Lower leg skin (tissue), 3 donors: Measurements from ENCODE around the gene TMEM151B.

Experiments
- CTCF ChIP-seq, 3 donors: fragments of 450-650 bp; IDR thresholded peaks; one replicate each; pipeline ENCODE4 v1.5.1; 2016; ENCODE audit warnings: antibody characterized with exemption in 3 of 3, mild to moderate bottlenecking in 3 of 3, moderate library complexity in 2 of 3
- POLR2A ChIP-seq, 2 donors: fragments of 450-650 bp; IDR thresholded peaks; one replicate each; pipeline ENCODE4 v1.6.1; 2016 to 2017; ENCODE audit warnings: antibody characterized with exemption in 2 of 2, mild to moderate bottlenecking in 1 of 2, moderate library complexity in 1 of 2

- TF ChIP-seq CTCF (IDR thresholded peaks at IDR 0.05) (no peak), POLR2A (IDR thresholded peaks at IDR 0.05) (no peak)
Observed at GRCh38 chr6:44251576-44252524, 18.4 kb upstream of the TMEM151B start.
